Measurements from ENCODE around the gene TRIM65. TPM values are rescaled to one million over a fixed set of nuclear protein-coding genes. Genes with fewer than 3 reads are reported as not detected.

Gene TRIM65
- total and polyA plus RNA-seq, 2 of the 13 experiments (the other 11 are each of a cell fraction or from before 2014, with no cell fraction given), result 10.3 to 22.4 TPM

- TF ChIP-seq ZNF275 (CRISPR knock-in tag; IDR thresholded peaks at IDR 0.05; ENCODE audit: borderline replicate concordance), result no peak
- no peak for TF ChIP-seq BHLHE40 (IDR thresholded peaks at IDR 0.05; ENCODE audit: low read length)
- peak; percentile 35; the same call in 1 of the 2 replicates for TF ChIP-seq TGIF2 (CRISPR knock-in tag; IDR thresholded peaks at IDR 0.05)
- 0 out of 2 replicates have a peak, but pooled peaks have one; percentile 14 for TF ChIP-seq ZBTB8A (CRISPR knock-in tag; IDR thresholded peaks at IDR 0.05; ENCODE audit: borderline replicate concordance, low read depth)
- TF ChIP-seq TCF12 (IDR thresholded peaks at IDR 0.05), result no peak
- TF ChIP-seq TCF12 (CRISPR knock-in tag; IDR thresholded peaks at IDR 0.05), result no peak
- TF ChIP-seq DPF2 (CRISPR knock-in tag; IDR thresholded peaks at IDR 0.05; ENCODE audit: borderline replicate concordance, low read depth), result peak; percentile 39; the same call in 1 of the 2 replicates
- TF ChIP-seq NBN (conservative IDR thresholded peaks at IDR 0.05), result no peak
- peak; percentile 68; the same call in 1 of the 2 replicates for TF ChIP-seq ZNF609 (CRISPR knock-in tag; IDR thresholded peaks at IDR 0.05; ENCODE audit: borderline replicate concordance)
- TF ChIP-seq ZNF576 (CRISPR knock-in tag; IDR thresholded peaks at IDR 0.05), result no peak
- TF ChIP-seq MEF2D (CRISPR knock-in tag; IDR thresholded peaks at IDR 0.05), result peak; percentile 69; the same call in 1 of the 2 replicates
- TF ChIP-seq HOXA5 (CRISPR knock-in tag; IDR thresholded peaks at IDR 0.05), result peak; percentile 65; the same call in 1 of the 2 replicates
- no peak for TF ChIP-seq ZNF441 (CRISPR knock-in tag; IDR thresholded peaks at IDR 0.05; ENCODE audit: borderline replicate concordance)
- TF ChIP-seq ASH2L (IDR thresholded peaks at IDR 0.05; ENCODE audit: insufficient read length, low read depth, low read length), result no peak
- TF ChIP-seq HNRNPLL (IDR thresholded peaks at IDR 0.05; ENCODE audit: low read depth, low read length, poor library complexity, severe bottlenecking), result peak; percentile 49
- TF ChIP-seq PRDM10 (CRISPR knock-in tag; IDR thresholded peaks at IDR 0.05; ENCODE audit: low read depth), result peak; percentile 86; the same call in 1 of the 2 replicates
- TF ChIP-seq ATF7 (IDR thresholded peaks at IDR 0.05), result no peak
- no peak for TF ChIP-seq ATF7 (CRISPR knock-in tag; IDR thresholded peaks at IDR 0.05)
- no peak for TF ChIP-seq MBNL3 (CRISPR knock-in tag; conservative IDR thresholded peaks at IDR 0.05)
Measured at GRCh38 chr17:75878174-75878998, 18.4 kb downstream of the TRIM65 start, which contains the start of gene TRIM47 (continued).

Data from HepG2 (cell line).